Measurements from ENCODE around the gene TFIP11.

The TFIP11 gene

DNA sequence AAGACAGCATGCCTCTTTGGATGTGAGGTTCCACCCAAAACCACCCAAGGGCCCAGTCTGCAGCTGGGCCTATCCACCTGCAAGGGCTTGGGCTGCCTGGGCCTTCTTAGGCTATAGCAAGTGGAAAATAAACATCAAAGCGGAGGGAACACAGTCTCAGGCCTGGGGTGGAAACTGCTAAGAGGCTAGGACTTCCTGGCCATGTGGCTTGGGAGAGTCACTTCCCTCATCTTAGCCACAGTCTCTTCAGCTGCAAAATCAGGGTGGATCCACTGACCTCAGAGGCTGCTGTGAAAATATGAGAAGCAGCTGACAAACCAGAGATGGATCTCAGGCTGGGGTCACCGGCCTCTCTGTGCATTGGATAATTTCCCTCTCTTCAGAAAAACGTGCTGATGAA, 30.6 kb upstream of the TFIP11 start:
- no peak overlapping the region for H3K4me3 ChIP-seq (ENCODE audit: low read length)
- DNase-seq (ENCODE audit: low read depth) = no peak
- TF ChIP-seq, protein P1, sequence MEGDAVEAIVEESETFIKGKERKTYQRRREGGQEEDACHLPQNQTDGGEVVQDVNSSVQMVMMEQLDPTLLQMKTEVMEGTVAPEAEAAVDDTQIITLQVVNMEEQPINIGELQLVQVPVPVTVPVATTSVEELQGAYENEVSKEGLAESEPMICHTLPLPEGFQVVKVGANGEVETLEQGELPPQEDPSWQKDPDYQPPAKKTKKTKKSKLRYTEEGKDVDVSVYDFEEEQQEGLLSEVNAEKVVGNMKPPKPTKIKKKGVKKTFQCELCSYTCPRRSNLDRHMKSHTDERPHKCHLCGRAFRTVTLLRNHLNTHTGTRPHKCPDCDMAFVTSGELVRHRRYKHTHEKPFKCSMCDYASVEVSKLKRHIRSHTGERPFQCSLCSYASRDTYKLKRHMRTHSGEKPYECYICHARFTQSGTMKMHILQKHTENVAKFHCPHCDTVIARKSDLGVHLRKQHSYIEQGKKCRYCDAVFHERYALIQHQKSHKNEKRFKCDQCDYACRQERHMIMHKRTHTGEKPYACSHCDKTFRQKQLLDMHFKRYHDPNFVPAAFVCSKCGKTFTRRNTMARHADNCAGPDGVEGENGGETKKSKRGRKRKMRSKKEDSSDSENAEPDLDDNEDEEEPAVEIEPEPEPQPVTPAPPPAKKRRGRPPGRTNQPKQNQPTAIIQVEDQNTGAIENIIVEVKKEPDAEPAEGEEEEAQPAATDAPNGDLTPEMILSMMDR (conservative IDR thresholded peaks at IDR 0.05; ENCODE audit: low read depth, low read length) = no peak

DNA sequence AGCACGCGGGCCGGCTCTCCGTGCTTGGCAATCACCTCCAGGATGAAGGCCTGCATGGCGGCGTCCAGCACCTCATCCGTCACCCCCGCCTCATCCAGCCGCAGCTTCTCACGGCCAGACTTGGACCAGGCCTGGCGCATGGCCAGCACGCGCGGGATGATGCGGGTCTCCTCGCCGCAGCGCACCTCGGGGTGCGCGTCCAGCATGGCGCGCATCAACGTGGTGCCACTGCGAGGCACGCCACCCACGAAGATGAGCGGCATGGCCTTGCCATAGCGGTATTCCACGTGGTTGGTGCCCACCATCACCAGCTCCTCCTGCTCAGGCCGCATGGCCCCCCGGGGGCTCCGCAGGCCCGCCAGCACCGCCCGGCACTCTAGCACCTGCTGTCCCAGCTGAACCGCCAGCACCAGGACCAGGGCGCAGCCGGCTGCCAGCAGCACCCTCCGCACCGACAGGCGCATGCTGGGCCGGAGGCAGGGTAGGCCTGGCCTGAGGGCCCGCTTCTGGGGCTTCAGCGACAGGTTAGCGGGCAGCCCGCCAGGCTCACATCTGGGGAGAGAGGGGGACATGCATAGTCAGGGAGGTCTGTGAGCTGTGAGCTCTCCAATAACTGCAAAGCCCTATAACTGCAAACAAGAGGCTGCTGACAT, 29.0 kb upstream of the TFIP11 start:
- no peak for DNase-seq (ENCODE audit: low read depth)

DNA sequence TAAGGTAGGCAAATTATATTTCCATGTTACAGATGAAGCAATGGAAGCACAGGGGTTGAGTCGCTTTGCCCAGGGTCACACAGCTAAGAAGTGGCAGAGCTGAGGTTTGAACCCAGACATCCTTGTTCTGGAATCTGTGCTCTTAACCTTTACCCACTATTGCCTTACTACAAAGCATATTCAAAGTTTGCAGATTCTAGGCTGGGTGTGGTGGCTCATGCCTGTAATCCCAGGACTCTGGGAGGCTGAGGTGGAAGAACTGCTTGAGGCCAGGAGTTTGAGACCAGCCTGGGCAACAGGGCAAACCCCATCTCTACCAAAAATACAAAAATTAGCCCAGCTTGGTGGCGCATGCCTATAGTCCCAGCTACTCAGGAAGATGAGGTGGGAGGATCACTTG, 27.8 kb upstream of the TFIP11 start:
- no peak overlapping the region for H3K4me3 ChIP-seq (ENCODE audit: low read length)
- TF ChIP-seq, protein P1 (conservative IDR thresholded peaks at IDR 0.05; ENCODE audit: low read depth, low read length) = no peak
- DNase-seq (ENCODE audit: low read depth) = no peak

More for the DNA sequence above, 29.0 kb upstream of the TFIP11 start:
- TF ChIP-seq, protein P1 (conservative IDR thresholded peaks at IDR 0.05; ENCODE audit: low read depth, low read length) = no peak
- no peak overlapping the region for H3K4me3 ChIP-seq (ENCODE audit: low read length)

DNA sequence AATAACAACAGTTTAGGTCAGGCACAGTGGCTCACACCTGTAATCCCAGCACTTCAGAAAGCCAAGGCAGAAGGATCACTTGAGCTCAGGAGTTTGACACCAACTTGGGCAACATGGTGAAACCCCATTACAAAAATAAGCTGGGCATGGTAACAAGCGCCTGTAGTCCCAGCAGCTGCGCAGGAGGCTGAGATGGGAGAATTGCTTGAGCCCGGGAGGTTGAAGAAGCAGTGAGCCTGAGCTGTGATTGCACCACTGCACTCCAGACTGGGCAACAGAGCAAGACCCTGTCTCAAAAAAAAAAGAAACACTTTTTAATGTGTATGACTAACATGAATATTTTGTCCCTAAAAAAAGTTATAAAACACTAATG, 24.5 kb upstream of the TFIP11 start:
- no peak overlapping the region for H3K4me3 ChIP-seq (ENCODE audit: low read length)
- TF ChIP-seq, protein P1 (conservative IDR thresholded peaks at IDR 0.05; ENCODE audit: low read depth, low read length) = no peak
- DNase-seq (ENCODE audit: low read depth) = no peak

DNA sequence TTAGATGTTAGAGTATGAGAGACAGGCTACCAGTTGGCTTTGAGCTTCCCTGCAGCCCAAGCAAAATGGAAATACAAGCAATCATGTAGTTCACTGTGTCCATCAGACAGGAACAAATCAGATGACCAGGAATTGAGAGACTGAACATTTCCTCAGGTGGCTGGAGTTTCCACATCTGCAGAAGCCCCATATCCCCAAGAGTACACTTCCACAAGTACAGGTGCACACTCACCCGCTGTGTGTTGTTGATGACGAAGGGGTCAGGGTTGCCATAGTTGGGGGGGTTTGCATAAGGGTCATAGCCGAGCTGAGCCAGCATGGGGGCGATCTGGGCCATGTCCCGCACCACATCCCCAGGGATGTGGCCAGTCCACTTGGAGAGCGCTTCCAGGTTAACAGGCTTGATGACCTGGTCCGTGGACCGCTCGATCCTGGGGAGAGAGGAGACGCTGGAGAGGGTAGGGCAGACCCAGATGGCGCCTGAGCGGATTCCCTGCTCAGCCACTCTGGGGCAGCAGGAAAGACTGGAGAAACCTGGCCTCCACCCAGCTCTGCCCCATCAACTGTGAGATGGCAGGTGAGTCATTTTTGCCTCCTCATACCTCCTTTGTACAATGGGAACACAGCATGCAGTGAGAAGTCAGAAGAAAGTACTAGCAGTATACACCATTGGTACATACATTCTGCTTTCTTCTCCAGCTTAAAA, 23.9 kb upstream of the TFIP11 start:
- H3K4me3 ChIP-seq (ENCODE audit: low read length) = no peak overlapping the region
- TF ChIP-seq, protein P1 (conservative IDR thresholded peaks at IDR 0.05; ENCODE audit: low read depth, low read length) = no peak
- DNase-seq (ENCODE audit: low read depth) = no peak

DNA sequence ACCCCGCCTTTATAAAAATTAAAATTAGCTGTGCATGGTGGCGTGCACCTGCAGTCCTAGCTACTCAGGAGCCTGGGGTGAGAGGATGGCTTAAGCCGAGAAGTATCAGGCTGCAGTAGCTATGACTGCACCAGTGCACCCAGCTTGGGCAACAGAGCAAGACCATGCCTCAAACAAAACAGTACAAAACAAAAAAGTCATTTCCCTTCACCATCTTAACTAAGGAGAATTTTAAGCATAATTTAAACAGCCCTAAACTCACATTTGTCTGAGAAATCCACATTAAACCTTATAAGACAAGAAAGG, 23.3 kb upstream of the TFIP11 start:
- H3K4me3 ChIP-seq (ENCODE audit: low read length) = no peak overlapping the region
- TF ChIP-seq, protein P1 (conservative IDR thresholded peaks at IDR 0.05; ENCODE audit: low read depth, low read length) = no peak
- no peak for DNase-seq (ENCODE audit: low read depth)

Measured in retinal pigment epithelial cell (primary cell).